Endothelial cell of umbilical vein (primary cell): ENCODE results near the gene GPHA2. TPM values are rescaled to one million over a fixed set of nuclear protein-coding genes. Genes with fewer than 3 reads are reported as not detected.

Experiments
- BruUV-seq: library from RNA; stranded (reverse); fragments of 400-500 nt; replicated peaks from 2 replicates; lab custom pipeline; 2021; lab: Mats Ljungman, UMichigan
- CTCF ChIA-PET: fragments of 300-600, 350-600 bp; sonication (Branson Sonifier 250); formaldehyde crosslinking; loops from one replicate; lab custom pipeline; 2021; ENCODE audit warnings: antibody characterized with exemption, inconsistent platforms; lab: Charles Lee
- POLR2A ChIA-PET: fragments of 300-600, 350-600 bp; sonication (Branson Sonifier 250); formaldehyde crosslinking; loops from one replicate; lab custom pipeline; 2021; ENCODE audit warnings: antibody characterized with exemption, inconsistent platforms; lab: Charles Lee
- DNase-seq: peaks from one replicate; pipeline ENCODE4 v3.0.0-alpha.2; 2011; ENCODE audit warnings: low read depth, low spot score
- FAIRE-seq: peaks from 2 replicates; lab custom pipeline; 2011; peaks lifted over from hg19 to GRCh38; lab: Jason Lieb, UNC
- H2AFZ ChIP-seq: 2 replicates; pipeline ENCODE4 v1.6.0; 2012; ENCODE audit warnings: low read depth, low read length, control low read depth, inconsistent platforms
- H3K27ac ChIP-seq: 2 replicates; pipeline ENCODE4 v1.5.1; 2011; ENCODE audit warnings: low read depth, mild to moderate bottlenecking, control low read depth, low read length, moderate library complexity; ENCODE audit not compliant: insufficient read depth
- H3K27me3 ChIP-seq, 2 experiments: 2 replicates each; pipeline versions ENCODE4 v1.6.0 to v1.6.1; 2011; ENCODE audit warnings: low read length in 2 of 2, mixed read lengths in 1 of 2; ENCODE audit not compliant: control insufficient read depth in 2 of 2, insufficient read depth in 2 of 2
- H3K36me3 ChIP-seq, 2 experiments: 2 replicates in 1 of 2; 3 replicates in 1 of 2; pipeline ENCODE4 v1.5.1; 2011; ENCODE audit warnings: low read length in 2 of 2, mild to moderate bottlenecking in 1 of 2, moderate library complexity in 1 of 2; ENCODE audit not compliant: control insufficient read depth in 2 of 2, insufficient read depth in 2 of 2; ENCODE audit errors: extremely low read depth in 1 of 2
- H3K4me1 ChIP-seq: 3 replicates; pipeline ENCODE4 v1.5.1; 2011; ENCODE audit warnings: mild to moderate bottlenecking, low read length; ENCODE audit not compliant: control insufficient read depth, insufficient read depth; ENCODE audit errors: extremely low read depth
- H3K4me2 ChIP-seq: 2 replicates; pipeline ENCODE4 v1.6.1; 2011; ENCODE audit warnings: low read length, control low read depth, mixed read lengths; ENCODE audit not compliant: insufficient read depth
- H3K4me3 ChIP-seq, 3 experiments: fragments of 200-600 bp in 1 of 3; sonication (generic), shearing (Covaris generic) in 1 of 3; replicated peaks in 1 of 3; 2 replicates each; pipeline ENCODE4 v1.5.1; 2011 to 2016; ENCODE audit warnings: control low read depth in 3 of 3, low read length in 3 of 3, mild to moderate bottlenecking in 2 of 3, inconsistent platforms in 1 of 3, low read depth in 1 of 3, moderate library complexity in 1 of 3; ENCODE audit not compliant: insufficient read depth in 1 of 3
- H3K79me2 ChIP-seq: 2 replicates; pipeline ENCODE4 v1.6.0; 2012; ENCODE audit warnings: low read length, inconsistent platforms; ENCODE audit not compliant: control insufficient read depth, insufficient read depth
- H3K9ac ChIP-seq: replicated peaks from 2 replicates; pipeline ENCODE3; 2011; ENCODE audit warnings: low read length, control low read depth; ENCODE audit not compliant: insufficient read depth; ENCODE audit errors: extremely low read depth
- H3K9me1 ChIP-seq: replicated peaks from 3 replicates; pipeline ENCODE4 v1.6.0; 2011; ENCODE audit warnings: mild to moderate bottlenecking, low read length; ENCODE audit not compliant: control insufficient read depth, insufficient read depth; ENCODE audit errors: extremely low read depth
- H3K9me3 ChIP-seq: replicated peaks from 2 replicates; pipeline ENCODE4 v1.5.1; 2012; ENCODE audit warnings: low read length, inconsistent platforms; ENCODE audit not compliant: control insufficient read depth, insufficient read depth
- H4K20me1 ChIP-seq: replicated peaks from 2 replicates; pipeline ENCODE3; 2011; ENCODE audit warnings: mild to moderate bottlenecking, low read length; ENCODE audit not compliant: control insufficient read depth, insufficient read depth; ENCODE audit errors: extremely low read depth
- CTCF ChIP-seq, 2 donors: IDR thresholded peaks; 1 replicate in 1 of 2; 2 replicates in 1 of 2; pipeline ENCODE4 v1.5.1; 2011; ENCODE audit warnings: low read length in 2 of 2, mild to moderate bottlenecking in 2 of 2, moderate library complexity in 2 of 2, control low read depth in 1 of 2, inconsistent platforms in 1 of 2, low read depth in 1 of 2; ENCODE audit not compliant: insufficient read depth in 1 of 2; ENCODE audit errors: extremely low read depth in 1 of 2
- EZH2 ChIP-seq: IDR thresholded peaks from 2 replicates; pipeline ENCODE4 v1.6.1; 2012; ENCODE audit warnings: borderline replicate concordance, low read depth, mild to moderate bottlenecking, moderate library complexity, low read length, inconsistent platforms; ENCODE audit not compliant: severe bottlenecking
- FOS ChIP-seq: IDR thresholded peaks from 2 replicates; pipeline ENCODE4 v1.6.1; 2011; ENCODE audit warnings: mild to moderate bottlenecking, low read length, moderate library complexity, borderline replicate concordance; ENCODE audit not compliant: insufficient read depth
- GATA2 ChIP-seq: IDR thresholded peaks from 2 replicates; pipeline ENCODE4 v1.7.0; 2011; ENCODE audit warnings: low read depth, mild to moderate bottlenecking, moderate library complexity, mixed read lengths, low read length; ENCODE audit not compliant: insufficient read length, insufficient read depth
- JUN ChIP-seq: IDR thresholded peaks from 2 replicates; pipeline ENCODE4 v1.6.1; 2011; ENCODE audit warnings: borderline replicate concordance, low read depth; ENCODE audit not compliant: insufficient read length, insufficient read depth
- MAX ChIP-seq: IDR thresholded peaks from 2 replicates; pipeline ENCODE4 v1.6.1; 2011; ENCODE audit not compliant: insufficient read depth, insufficient read length
- MYC ChIP-seq: IDR thresholded peaks from one replicate; pipeline ENCODE4 v1.6.1; 2011; ENCODE audit warnings: mild to moderate bottlenecking, low read depth, low read length
- POLR2A ChIP-seq: IDR thresholded peaks from 2 replicates; pipeline ENCODE4 v1.6.1; 2012; ENCODE audit warnings: low read depth, mild to moderate bottlenecking, control low read depth, low read length
- POLR2AphosphoS5 ChIP-seq: IDR thresholded peaks from 2 replicates; pipeline ENCODE4 v1.6.1; 2012; ENCODE audit warnings: low read depth, mild to moderate bottlenecking, control low read depth, low read length, moderate library complexity; ENCODE audit not compliant: insufficient read depth
- dilution Hi-C: fragments of 300-500 bp; cut with MboI; formaldehyde crosslinking; loops from one replicate; pipeline ENCODE4 v1.15.0; 2019; ENCODE audit warnings: low sequenced_read_pairs; ENCODE audit not compliant: extremely low pct_ligation_motif_present
- intact Hi-C: fragments of 100-400 bp; cut with micrococcal nuclease; formaldehyde crosslinking; loops from one replicate; pipeline ENCODE4 v1.10.0; 2022
- polyA plus RNA-seq, 4 experiments: library from polyadenylated mRNA; depleted of rRNA in 3 of 4; stranded (reverse) in 3 of 4; unstranded in 1 of 4; fragments of >200 nt; gene quantifications; 2 replicates each; pipeline versions ENCODE4 v1.2.1 to v1.2.3, GENCODE V29; 2011 to 2012; ENCODE audit warnings: missing spikeins in 1 of 4
- total RNA-seq: library from RNA; stranded (reverse); gene quantifications from 2 replicates; pipeline ENCODE4 v1.2.3, GENCODE V29; 2021

The GPHA2 gene
- total and polyA plus RNA-seq, 2 donors (not counting 3 experiments of a cell fraction or from before 2014, with no cell fraction given) = not detected

- Histone ChIP-seq H3K79me2 (no peaks in the 10 kb centered on the region), H3K9me3 (no peaks in the 10 kb centered on the region)
- intact Hi-C loops = no loop called here
Measured at GRCh38 chr11:64936539-64936938, 846 bp upstream of the GPHA2 start.

More at GRCh38 chr11:64936539-64936938, 846 bp upstream of the GPHA2 start:
- H3K4me2 ChIP-seq = no peak overlapping the region
- TF ChIP-seq MYC (no peak), POLR2A (no peak), MAX (no peak), GATA2 (no peak), POLR2AphosphoS5 (no peak), CTCF (IDR thresholded peaks at IDR 0.05; ENCODE audit: extremely low read depth in 1 of 2, insufficient read depth in 1 of 2, low read depth in 1 of 2, low read length in 2 of 2) (no peak), FOS (no peak), EZH2 (no peak), JUN (no peak)
- no peak overlapping the region for H2AFZ ChIP-seq
- H3K27ac ChIP-seq = no peak overlapping the region
- no peaks in the 10 kb centered on the region for H3K27me3 ChIP-seq
- DNase-seq (no peak), FAIRE-seq (peak; percentile 24)
- no peaks in the 10 kb centered on the region for H4K20me1 ChIP-seq
- H3K36me3 ChIP-seq = peaks cover 0 to 16% of the 10 kb centered on the region in 2 experiments
- no peak overlapping the region for H3K4me3 ChIP-seq
- no TSS peak for BruUV-seq
- no peaks in the 10 kb centered on the region for H3K9me1 ChIP-seq
- CTCF ChIA-PET = interaction anchor here (0.8 to 2.5 kb wide), 4 partner anchors 27 to 78 kb away, joined by 3 to 14 read pairs (median 4); partner anchors contain the start of genes ARL2 and BATF2
- POLR2A ChIA-PET = no interaction called here
- dilution Hi-C loops = no loop called here
- no peak overlapping the region for H3K9ac ChIP-seq
- H3K4me1 ChIP-seq = no peaks in the 10 kb centered on the region
